ENCODE results near the gene HDHD5.
"Not testable (repeated sequence)": the region's sequence is repeated elsewhere in the genome, so short reads cannot be mapped to it uniquely, and the experiment has no call there.

Gene HDHD5

DNA sequence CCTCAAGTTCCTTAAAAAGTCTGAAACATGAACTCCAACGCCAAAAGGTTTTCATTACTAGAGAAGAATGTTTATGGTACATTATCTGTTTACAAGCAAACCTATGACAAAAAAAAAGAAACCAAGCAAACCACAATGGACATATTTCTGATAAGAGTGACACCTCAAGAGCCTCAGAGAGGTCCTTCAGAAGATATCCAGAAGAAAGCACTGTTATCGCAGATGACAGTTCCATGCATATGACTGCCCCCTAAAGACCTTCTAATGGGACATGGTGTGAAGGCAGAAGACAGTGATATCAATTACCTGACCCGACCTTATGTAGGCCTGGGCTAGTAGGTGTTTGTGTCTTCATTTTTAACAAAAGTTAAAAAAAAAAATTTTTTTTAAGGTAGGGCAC, 3.1 kb downstream of the HDHD5 start:
- no peak for DNase-seq (ENCODE audit: low read depth in 2 of 2)

DNA sequence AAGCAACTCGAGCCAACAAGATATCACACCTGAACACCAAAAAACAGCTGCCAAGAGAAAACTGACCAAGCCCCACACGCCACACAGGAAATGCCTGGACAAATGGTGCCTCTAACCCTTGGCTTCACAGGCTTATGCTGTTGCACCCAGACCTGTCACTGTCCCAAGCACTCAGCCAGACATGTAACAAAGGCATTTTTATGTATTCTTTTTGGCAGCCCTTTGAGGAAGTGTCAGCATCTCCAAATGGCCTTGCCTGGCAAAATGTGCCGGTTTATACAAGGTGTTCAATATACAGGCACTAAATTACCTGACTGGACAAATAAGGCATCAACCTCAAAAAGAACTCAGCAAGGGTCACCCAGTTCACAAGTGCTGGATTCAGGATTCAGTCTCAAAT, 6.1 kb downstream of the HDHD5 start:
- DNase-seq (ENCODE audit: low read depth in 2 of 2), result no peak

DNA sequence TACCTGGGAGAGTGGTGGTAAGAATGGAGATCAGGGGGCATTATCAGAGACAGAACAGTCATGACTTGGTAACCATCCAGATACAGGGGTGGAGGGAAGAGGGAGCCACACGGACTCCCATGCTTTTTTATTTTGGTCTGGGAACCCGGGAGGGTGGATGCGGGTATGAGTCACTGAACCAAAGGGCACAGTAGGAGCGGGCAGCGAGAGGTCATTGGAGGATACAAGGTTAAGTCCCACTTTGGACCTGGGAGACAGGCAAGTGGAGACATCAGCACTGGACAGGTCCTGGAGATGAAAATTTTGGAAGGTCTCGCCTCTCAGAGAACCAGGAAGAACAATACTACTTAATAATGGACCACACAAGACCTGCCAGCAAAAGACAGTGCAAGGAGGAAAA, 6.7 kb downstream of the HDHD5 start:
- no peak for DNase-seq (ENCODE audit: low read depth in 2 of 2)

DNA sequence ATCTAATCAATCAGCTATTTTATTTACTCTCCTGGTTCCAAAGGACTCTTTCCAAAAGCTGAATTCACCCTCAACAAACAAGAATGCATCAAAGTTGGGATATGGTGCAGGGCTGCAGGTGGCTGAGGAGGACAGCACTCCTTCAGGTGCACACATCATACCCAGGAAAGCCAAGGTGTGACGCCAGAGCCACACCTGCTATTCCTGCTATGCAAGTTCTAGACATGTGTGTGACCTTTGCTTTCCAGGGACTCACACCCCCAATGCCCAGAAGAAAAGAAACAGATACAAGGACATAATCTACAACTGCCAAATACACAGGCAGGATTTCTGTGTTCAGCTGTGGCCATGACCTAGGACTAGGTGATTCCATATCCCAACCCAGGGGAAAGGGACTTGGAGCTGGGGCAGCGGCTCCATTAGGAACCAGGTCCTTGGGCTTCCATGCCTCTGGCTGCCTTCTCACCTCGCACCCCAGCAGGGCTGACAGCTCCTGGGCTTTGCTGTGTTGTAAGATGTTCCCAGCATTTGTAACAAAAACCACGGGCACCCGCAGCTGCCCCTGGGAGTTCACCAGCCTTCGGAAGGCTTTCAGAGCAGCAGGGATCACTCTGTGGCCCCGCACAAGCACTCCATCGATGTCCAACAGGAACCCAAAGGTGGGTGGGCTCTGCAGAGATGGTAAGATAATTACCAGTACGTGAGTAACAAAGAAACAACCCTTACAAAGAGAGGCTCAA, 9.8 kb downstream of the HDHD5 start:
- DNase-seq (ENCODE audit: low read depth in 2 of 2), result no peak

DNA sequence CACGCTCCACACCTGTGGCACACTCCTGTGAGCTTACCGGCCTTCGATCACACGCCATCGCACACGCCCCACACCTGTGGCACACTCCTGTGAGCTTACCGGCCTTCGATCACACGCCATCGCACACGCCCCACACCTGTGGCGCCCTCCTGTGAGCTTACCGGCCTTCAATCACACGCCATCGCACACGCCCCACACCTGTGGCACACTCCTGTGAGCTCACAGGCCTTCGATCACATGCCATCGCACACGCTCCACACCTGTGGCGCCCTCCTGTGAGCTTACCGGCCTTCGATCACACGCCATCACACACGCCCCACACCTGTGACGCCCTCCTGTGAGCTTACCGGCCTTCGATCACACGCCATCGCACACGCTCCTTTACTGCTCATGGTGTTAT, 11.6 kb downstream of the HDHD5 start:
- not testable (repeated sequence) for DNase-seq (ENCODE audit: low read depth in 2 of 2)

DNA sequence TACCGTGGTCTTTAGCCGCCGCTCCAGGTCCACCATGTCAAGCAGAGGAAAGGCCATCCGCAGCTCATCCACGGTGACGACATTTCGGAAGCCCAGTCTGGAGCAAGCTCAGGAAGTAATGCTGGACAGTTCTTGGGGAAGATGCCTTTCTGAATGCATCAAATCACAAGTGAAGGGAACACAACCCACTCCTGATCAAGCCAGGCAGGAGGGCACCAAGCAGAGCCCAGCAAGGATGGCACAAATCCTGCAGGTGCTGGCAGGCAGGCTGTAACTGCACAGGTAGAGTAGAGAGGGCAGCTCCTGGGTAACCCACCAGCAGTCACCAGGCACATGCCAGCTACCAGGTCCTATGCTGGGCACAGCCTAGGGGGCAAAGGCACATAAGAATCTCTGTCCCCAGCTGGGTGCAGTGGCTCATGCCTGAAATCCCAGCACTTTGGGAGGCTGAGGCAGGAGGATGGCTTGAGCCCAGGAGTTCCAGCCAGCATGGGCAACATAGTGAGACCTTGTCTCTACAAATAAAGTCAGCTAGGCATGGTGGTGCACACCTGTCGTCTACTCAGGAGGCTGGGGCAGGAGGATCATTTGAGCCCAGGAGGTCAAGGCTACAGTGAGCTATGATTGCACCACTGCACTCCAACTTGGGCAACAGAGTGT, 13.9 kb downstream of the HDHD5 start:
- no peak for DNase-seq (ENCODE audit: low read depth in 2 of 2)

DNA sequence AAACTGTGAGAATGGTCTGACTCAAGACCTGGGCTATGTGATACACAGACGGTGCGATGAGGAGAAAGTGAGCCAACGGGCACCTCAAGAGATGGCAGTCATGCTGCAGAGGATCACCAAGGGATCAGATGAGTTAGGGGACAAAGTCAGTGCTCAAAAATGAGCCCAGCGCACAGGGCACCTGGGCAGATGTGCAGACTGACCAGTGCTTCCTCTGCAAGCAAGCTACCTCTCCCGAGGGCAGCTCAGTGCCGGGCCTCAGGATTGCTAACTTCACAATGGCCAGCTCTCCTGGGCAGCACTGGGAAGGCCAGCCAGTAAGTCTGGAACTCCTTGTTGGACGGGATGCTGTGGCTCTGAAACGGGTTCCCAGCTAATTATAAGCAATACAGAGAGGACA, 15.3 kb downstream of the HDHD5 start:
- DNase-seq (ENCODE audit: low read depth in 2 of 2), result no peak

DNA sequence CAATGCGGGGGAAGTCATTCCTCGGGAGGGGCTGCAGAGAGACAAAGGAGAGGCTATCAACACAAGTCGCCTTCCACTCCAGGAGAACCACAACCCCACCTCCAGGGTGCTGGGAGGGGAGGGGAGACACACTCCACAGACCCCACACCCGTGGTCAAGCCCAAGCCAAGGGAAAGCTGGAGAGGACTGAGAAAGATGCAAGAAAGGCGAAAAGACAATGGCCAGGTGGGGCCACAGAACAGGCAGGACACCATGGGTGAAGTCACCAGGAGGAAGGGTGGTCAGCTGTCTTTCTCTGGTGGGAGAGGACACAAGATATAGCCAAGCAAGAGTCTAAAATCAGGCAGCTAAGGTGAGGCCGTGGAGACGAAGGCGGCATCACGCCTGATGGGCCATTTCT, 16.0 kb downstream of the HDHD5 start:
- no peak for DNase-seq (ENCODE audit: low read depth in 2 of 2)

DNA sequence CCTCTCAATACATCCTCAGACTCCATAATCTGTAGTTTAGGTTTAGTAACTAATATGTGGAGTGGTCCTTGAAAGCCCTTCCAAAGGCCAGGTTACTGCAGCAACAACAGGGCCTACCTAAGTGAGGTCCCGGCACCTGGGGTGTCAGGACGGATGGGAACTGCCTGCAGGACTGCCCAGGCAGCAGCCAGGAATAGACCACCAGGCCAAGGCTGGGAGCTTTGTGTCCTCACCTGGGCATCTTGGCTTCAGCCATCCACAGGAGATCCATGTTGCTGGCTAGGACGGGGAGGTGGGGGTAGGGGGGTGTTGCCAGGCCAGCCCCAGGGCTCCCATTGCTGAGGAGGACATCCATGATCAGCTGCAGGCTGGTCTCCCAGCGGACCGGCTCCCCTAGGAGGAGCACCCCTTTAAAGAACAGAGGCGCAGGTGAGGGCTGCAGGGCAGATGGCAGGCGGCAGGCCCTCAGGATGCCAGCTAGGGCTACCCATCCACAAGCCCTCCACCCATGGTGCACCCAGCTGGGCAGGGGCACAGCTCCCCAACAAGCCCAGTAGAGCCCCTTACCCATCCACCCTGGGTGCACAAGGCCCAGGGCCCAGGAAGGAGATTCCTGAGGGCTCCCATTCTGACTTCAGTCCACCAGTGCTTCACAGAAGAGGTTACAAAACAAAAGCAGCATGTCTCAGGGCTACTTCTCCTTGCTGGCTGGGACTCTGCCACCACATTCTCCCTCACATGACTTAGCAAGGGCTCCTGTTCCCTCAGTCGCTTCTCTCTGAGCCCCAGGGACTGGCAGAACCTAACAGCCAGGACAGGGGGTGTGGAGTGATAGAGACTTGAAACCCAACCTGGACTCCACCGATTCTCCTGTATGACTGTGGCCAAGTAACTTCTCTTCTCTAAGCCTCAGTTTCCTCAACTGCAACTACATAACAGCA, 18.0 kb downstream of the HDHD5 start:
- no peak for DNase-seq (ENCODE audit: low read depth in 2 of 2)

DNA sequence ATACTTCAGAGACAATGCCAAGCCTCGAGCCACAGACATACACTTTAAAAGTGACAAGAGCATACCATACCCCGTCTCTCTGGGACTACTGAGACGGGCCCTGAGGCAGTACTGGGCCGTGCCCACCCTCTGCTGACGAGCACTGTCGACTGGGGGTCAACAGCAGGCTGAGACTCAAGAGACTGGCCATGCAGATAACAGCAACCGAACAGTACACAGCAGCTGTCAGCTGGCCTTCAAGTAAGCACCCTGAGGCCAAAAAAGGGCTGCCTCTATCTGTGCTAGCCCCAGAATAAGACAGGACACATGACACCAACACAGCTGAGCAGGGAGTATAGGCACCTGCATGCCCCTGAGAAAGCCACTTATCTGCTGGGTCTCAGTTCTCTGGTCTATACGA, 19.1 kb downstream of the HDHD5 start:
- DNase-seq (ENCODE audit: low read depth in 2 of 2), result no peak

DNA sequence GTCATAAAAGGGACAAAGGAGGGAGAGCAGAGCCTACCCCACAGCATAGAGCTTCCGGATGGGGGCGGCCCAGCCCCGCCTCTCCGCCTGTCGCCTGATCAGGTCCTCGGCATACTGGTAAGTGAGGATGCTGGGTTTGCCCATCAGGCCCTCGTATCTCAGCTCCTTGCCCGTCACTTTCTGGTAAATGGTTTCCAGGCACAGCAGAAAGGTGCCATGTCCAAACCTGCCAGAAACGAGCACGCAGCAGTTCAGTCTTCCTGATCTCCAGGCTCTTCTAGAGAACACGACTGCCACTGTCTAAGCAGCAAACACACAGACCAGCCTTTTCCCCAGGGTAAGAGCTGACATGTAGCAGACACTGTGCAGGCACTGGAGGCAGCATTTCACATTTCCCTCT, 20.6 kb downstream of the HDHD5 start:
- DNase-seq (ENCODE audit: low read depth in 2 of 2), result no peak

DNA sequence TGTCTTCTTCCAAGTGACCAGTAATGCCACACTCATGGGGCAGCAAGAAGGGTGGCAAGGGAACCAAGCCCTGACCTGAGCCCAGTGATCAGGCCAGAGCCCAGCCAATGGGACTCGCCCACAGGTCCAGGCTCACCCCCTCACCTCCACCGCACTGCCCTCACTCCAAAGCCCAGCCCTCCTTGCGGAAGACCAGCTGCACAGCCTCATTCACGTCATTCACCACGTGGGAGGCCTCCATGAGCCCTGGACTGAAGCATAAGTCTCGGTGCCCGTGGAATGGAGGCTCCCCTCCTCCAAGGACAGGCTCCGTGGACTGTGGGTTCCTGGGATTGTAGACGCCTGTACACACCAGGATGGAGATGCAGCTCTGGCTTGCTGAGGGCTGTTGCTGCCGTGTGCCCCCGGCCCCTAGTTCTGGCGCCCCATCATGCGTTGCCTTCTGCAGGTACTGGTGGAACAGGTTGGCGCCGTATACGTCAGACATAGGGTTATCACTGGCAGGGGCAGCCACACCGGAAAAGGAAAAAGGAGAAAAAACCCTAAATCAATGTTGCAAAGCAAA, 21.1 kb downstream of the HDHD5 start:
- no peak for DNase-seq (ENCODE audit: low read depth in 2 of 2)

DNA sequence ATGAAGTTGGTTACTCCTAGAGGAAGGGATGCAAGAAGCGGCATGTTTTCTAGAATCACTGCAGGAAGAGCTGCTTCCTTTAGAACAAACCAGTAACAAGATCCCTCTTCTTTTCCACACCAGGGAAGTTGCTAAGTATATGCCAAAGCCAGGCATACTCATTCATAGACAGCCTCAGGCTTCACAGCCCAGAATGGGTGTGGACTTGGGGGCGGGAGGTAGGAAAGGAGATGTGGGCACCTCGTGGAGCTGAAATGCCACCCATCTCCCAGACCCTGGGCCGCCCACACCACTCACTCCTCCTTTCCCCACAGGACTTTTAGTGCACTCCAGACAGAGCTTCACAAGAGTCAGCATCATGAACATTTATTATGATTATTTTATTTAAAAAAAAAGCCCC, 21.9 kb downstream of the HDHD5 start:
- no peak for DNase-seq (ENCODE audit: low read depth in 2 of 2)

DNA sequence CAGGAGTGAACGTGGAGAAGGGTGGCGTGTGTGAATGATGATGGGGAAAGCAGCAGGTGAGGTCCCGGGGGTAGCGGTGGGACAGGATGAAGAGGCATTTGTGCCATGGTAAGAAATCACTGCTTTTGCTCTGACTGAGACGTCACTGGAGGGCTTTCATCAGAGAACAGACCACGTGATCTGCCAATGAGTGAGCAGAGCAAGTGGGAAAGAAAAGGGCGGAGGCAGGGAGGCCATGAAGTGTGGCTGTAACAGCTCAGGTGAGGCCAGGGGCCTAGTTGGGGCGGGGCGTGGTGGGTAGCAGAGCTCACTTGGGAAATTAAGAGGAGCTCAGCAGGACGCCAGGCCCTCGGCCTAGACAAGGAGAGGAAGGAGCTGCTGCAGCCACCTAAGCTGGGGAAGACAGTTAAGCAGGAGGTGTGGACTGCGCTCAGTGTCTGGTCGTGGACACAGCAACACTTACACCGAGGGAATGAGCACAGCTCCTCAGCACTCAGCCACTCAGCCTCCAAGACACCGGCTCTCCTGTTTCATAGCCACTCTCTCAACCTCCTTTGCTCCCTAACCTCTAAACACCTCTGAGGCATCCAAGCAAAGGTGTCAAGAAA, 23.8 kb downstream of the HDHD5 start:
- no peak for DNase-seq (ENCODE audit: low read depth in 2 of 2)

DNA sequence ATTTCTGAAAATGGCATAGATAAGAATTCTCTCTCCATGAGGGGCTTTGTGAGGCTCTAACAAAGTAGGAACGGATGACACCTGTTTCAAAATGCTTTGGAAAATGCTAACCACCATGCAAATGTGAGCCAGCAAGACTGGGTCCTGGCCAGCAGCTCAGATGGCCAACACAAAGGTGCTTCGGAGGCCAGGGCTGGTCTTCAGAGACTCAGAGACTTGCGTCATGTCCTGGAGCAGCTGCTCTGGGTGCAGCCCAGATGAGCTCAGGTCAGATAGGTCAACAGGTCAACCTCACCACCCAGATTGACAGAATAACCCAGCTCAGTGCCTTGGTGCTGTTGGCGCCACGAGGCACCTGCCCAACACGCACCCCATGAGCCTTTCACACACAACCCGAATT, 25.9 kb downstream of the HDHD5 start:
- no peak for DNase-seq (ENCODE audit: low read depth in 2 of 2)

DNA sequence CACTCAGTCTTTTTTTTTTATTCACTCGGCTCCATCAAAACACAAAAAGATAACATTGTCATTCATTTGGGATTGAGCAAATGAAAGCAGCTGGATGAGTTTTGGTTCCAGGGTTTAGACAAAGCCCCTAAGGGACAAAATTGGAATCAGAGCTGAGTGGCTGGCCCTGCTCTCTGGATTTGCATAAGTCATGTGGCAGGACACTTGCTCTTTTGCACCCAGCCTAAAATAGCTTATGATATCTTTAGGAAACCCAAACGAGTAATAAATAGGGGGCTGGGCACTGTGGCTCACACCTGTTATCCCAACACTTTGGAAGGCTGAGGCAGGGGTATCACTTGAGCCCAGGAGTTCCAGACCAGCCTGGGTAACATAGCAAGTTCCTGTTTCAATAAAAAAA, 27.0 kb downstream of the HDHD5 start:
- DNase-seq (ENCODE audit: low read depth in 2 of 2), result no peak

DNA sequence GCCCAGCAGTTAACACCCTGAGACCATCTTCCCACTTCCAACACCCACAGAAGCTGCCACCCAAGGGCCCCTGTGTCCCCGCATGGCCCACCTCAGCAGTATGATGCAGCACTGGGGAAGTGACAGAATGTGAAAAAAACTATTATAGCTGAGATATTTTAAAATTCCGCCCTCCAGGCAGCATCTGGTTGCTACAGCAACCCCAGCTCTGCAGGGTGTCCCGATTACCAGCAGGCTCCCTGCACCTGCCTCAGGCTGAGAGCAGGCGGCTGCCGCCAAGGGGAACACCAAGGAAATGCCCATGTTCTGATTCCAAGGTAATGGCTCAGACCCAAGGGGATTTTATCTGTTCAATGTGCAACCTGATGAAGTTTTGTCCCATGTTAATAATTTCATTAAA, 27.4 kb downstream of the HDHD5 start:
- DNase-seq (ENCODE audit: low read depth in 2 of 2), result no peak

DNA sequence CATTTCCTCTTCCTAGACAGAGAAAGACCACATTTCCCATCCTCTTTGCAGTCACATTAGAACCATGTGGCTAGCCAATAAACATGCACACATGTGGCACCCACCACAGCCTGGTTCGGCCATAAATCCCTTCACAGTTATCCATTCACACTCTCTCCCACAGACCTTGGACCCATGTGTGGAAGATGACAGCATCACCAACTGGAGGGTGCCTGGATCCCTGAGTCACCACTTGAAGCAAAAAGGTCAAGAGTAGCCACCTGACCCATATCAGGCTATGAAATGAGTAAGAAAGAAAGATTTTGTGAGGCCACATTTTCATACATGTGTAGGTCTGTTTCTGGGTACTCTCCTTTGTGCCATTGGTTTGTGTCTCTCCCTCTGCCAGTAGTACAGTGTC, 28.9 kb downstream of the HDHD5 start:
- no peak for DNase-seq (ENCODE audit: low read depth in 2 of 2)

DNA sequence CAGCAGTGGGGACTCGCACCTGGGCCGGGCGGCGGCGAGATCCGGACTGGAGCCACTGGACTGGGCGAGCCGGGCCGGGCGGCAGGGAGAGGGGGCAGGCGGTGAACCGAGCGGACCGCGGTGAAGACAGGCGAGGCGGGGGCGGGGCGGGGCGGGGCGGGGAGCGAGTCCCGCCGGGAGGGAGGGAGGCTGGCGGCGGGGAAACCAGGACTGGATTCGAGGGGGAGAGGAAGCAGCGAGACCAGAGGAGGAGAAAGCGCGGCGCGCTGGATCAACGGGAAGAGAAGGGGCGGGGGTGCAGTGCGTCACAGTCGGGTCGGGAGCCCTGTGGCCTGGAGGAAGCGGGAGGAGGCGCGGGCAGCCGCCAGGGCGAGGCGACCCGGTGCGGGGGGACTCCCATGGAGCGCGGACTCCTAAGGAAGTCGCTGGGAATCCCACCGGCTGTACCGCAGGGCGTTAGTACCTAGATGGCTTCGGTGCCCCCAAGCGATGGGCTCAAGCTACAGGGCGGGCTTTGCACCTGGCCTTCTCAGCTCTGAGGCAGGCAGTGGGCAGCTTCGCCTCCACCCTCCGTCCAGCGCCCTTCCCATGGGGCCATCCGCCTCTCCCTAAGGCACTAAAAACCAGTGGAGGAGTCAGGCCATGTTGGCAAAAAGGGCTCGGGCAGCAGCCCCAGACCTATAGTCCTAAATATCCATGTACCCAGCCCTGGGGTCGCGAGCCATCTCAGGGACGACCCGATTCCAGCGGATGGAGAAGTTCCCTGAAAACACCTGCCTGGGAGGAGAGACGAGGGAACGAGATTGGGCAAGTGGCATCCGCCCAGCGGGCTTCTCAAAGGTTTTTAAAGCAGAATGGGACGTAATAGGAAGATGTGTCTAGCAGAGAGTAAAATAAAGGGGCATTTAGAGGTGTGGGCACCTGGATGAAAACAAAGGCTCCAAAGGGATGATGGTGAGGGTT, 37.6 kb downstream of the HDHD5 start, which contains the start of gene TMEM121B:
TSS of gene TMEM121B (minus strand) at position 128 of the 963 bp plus-strand sequence. CDS start 233 bp downstream, outside the sequence.
- no peak for DNase-seq (ENCODE audit: low read depth in 2 of 2)

DNA sequence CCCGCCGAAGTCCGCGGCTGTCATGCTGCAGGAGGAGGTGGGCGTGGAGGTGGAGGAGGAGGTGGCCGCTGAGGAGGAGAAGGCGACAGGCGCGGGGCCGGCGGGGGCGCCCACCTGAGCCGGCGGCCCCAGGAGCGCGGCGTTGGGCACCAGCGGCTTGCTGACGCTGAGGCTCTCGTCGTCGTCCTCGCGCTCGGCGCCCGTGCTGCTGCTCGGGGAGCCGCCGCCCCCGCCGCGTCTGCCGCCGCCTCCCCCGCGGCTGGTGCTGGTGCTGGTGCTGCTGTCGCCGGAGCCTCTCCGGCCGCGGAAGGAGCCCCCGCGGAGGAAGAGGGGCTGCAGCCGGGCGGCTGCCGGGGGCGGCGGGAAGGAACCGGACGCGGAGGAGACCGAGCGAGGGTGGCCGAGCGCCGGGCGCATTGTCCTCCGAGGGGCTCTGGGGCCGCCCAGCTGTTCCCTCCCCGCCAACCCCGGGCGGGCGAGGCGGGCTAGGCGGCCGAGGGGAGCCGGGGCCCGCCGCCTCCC, 38.3 kb downstream of the HDHD5 start:
- no peak for DNase-seq (ENCODE audit: low read depth in 2 of 2)

Data from stimulated activated CD8-positive, alpha-beta memory T cell treated with anti-CD3 and anti-CD28 coated beads, Interleukin-2, amount 100 ng/mL, for 1 hour (primary cell).